B cell (primary cell): ENCODE results near the gene HTR6. TPM values are rescaled to one million over a fixed set of nuclear protein-coding genes. Genes with fewer than 3 reads are reported as not detected.

Experiments used
- ATAC-seq: fragments of 200-7000 bp; cut with Tn5 transposase; one replicate; pipeline ENCODE4 v1.10.0; 2021; ENCODE audit warnings: low read depth, mild to moderate bottlenecking, moderate number of reproducible peaks, moderate library complexity
- CTCF ChIA-PET: fragments of 350-600 bp; sonication (Branson Sonifier 250); formaldehyde crosslinking; loops from one replicate; lab custom pipeline; 2021; ENCODE audit warnings: antibody characterized with exemption, inconsistent platforms; lab: Charles Lee
- POLR2A ChIA-PET: fragments of 350-600 bp; sonication (Branson Sonifier 250); formaldehyde crosslinking; loops from one replicate; lab custom pipeline; 2021; ENCODE audit warnings: antibody characterized with exemption; lab: Charles Lee
- DNase-seq: peaks from one replicate; pipeline ENCODE4 v3.0.0; 2013
- H2AFZ ChIP-seq: 2 replicates; pipeline ENCODE4 v1.6.1; 2012; ENCODE audit warnings: mild to moderate bottlenecking, low read depth, low read length; ENCODE audit not compliant: insufficient read depth, poor library complexity, severe bottlenecking
- H3K27ac ChIP-seq, 2 donors: 1 replicate in 1 of 2; 2 replicates in 1 of 2; pipeline ENCODE4 v1.5.1; 2012 to 2013; ENCODE audit warnings: low read length in 2 of 2, mild to moderate bottlenecking in 2 of 2, moderate library complexity in 1 of 2
- H3K27me3 ChIP-seq, 4 experiments: fragments of 200-600 bp in 1 of 4; sonication (generic) in 1 of 4; replicated peaks in 1 of 4; 1 replicate in 2 of 4; 2 replicates in 2 of 4; pipeline versions ENCODE4 v1.6.1 to v1.7.0; 2013 to 2016; ENCODE audit warnings: low read length in 3 of 4, mild to moderate bottlenecking in 2 of 4, mixed read lengths in 1 of 4, moderate library complexity in 1 of 4; ENCODE audit not compliant: insufficient read depth in 4 of 4, control insufficient read depth in 3 of 4; ENCODE audit errors: control extremely low read depth in 1 of 4
- H3K36me3 ChIP-seq, 2 experiments: replicated peaks in 1 of 2; 1 replicate in 1 of 2; 2 replicates in 1 of 2; pipeline versions ENCODE4 v1.6.1 to v1.7.1; 2013; ENCODE audit warnings: low read length in 1 of 2; ENCODE audit not compliant: insufficient read depth in 2 of 2, control insufficient read depth in 1 of 2; ENCODE audit errors: control extremely low read depth in 1 of 2, extremely low read depth in 1 of 2
- H3K4me1 ChIP-seq, 2 donors: fragments of 200-600 bp in 1 of 2; sonication (generic) in 1 of 2; 1 replicate in 1 of 2; 2 replicates in 1 of 2; pipeline versions ENCODE4 v1.5.1 to v1.6.1; 2013 to 2017; ENCODE audit warnings: low read length in 2 of 2; ENCODE audit not compliant: control insufficient read depth in 2 of 2, insufficient read depth in 2 of 2
- H3K4me2 ChIP-seq: replicated peaks from 2 replicates; pipeline ENCODE3; 2012; ENCODE audit warnings: mild to moderate bottlenecking, low read depth, low read length; ENCODE audit not compliant: poor library complexity, severe bottlenecking
- H3K4me3 ChIP-seq, 5 experiments: fragments of 200-600 bp in 1 of 5; sonication (generic) in 1 of 5; 1 replicate in 3 of 5; 2 replicates in 2 of 5; pipeline versions ENCODE4 v1.5.1 to v1.7.0; 2011 to 2016; ENCODE audit warnings: low read length in 4 of 5, mild to moderate bottlenecking in 4 of 5, low read depth in 2 of 5, control low read depth in 1 of 5, moderate library complexity in 1 of 5; ENCODE audit not compliant: insufficient read depth in 1 of 5; ENCODE audit errors: control extremely low read depth in 1 of 5, extremely low read depth in 1 of 5
- H3K79me2 ChIP-seq: fragments of 200-600 bp; sonication (generic); one replicate; pipeline ENCODE4 v1.6.0; 2016; ENCODE audit warnings: low read length; ENCODE audit not compliant: control insufficient read depth, insufficient read depth
- H3K9ac ChIP-seq: fragments of 200-600 bp; sonication (generic); 2 replicates; pipeline ENCODE4 v1.6.1; 2017; ENCODE audit warnings: mild to moderate bottlenecking, low read length, moderate library complexity
- H3K9me3 ChIP-seq, 3 donors: one replicate each; pipeline versions ENCODE4 v1.6.1 to v1.7.1; 2013; ENCODE audit warnings: low read length in 2 of 3; ENCODE audit not compliant: control insufficient read depth in 2 of 3, insufficient read depth in 1 of 3; ENCODE audit errors: control extremely low read depth in 1 of 3
- H4K20me1 ChIP-seq: 2 replicates; pipeline ENCODE4 v1.6.0; 2012; ENCODE audit warnings: mild to moderate bottlenecking, low read length; ENCODE audit not compliant: insufficient read depth, control insufficient read depth, poor library complexity, severe bottlenecking
- H3K27ac Mint-ChIP-seq: one replicate; pipeline ENCODE4 v1.8.0; 2021; ENCODE audit warnings: mixed read lengths
- H3K27me3 Mint-ChIP-seq: one replicate; pipeline ENCODE4 v1.8.0; 2021; ENCODE audit warnings: mixed read lengths
- H3K4me1 Mint-ChIP-seq: one replicate; pipeline ENCODE4 v1.8.0; 2021; ENCODE audit warnings: mixed read lengths
- H3K4me3 Mint-ChIP-seq: one replicate; pipeline ENCODE4 v1.8.0; 2021; ENCODE audit warnings: mixed read lengths
- H3K9me3 Mint-ChIP-seq: one replicate; pipeline ENCODE4 v1.8.0; 2022; ENCODE audit warnings: mixed read lengths; ENCODE audit not compliant: insufficient read depth
- CTCF ChIP-seq: fragments of 200-600 bp; IDR thresholded peaks from one replicate; pipeline ENCODE4 v1.8.0; 2022; ENCODE audit warnings: antibody characterized with exemption, mild to moderate bottlenecking
- EZH2 ChIP-seq: IDR thresholded peaks from 2 replicates; pipeline ENCODE4 v1.6.1; 2012; ENCODE audit warnings: borderline replicate concordance, low read depth, mild to moderate bottlenecking, moderate library complexity, low read length; ENCODE audit not compliant: insufficient read depth, poor library complexity, severe bottlenecking
- WGBS: methylation state at CpG from one replicate; pipeline ENCODE4 v1.1.5; 2013; ENCODE audit warnings: missing lambda C conversion rate; ENCODE audit not compliant: insufficient coverage; 5-methylcytosine and 5-hydroxymethylcytosine counted together
- intact Hi-C: fragments of 100-400 bp; cut with micrococcal nuclease; formaldehyde crosslinking; loops from one replicate; pipeline ENCODE4 v1.10.0; 2022
- polyA plus RNA-seq: library from polyadenylated mRNA; depleted of rRNA; stranded (reverse); fragments of >200 nt; gene quantifications from 2 replicates; pipeline ENCODE4 v1.2.3, GENCODE V29; 2012
- total RNA-seq, 2 donors: library from RNA; stranded (reverse); fragments of 120-200 nt in 1 of 2; gene quantifications; 1 replicate in 1 of 2; 2 replicates in 1 of 2; pipeline versions ENCODE4 v1.2.3 to v1.2.4, GENCODE V29; 2013 to 2022

The HTR6 gene
- total and polyA plus RNA-seq, 2 donors (not counting 1 experiment from before 2014, with no cell fraction given), result not detected

GRCh38 chr1:19644395-19644680 is 20.3 kb upstream of the HTR6 start:
- Histone ChIP-seq H3K27ac (no peak overlapping the region), H3K4me3 (peak overlapping the region in 3 of 5 experiments; percentile 46 to 67 (median 56)), H3K79me2 (no peaks in the 10 kb centered on the region), H4K20me1 (no peaks in the 10 kb centered on the region), H2AFZ (peak overlapping the region; percentile 89), H3K9ac (peak overlapping the region; percentile 68), H3K4me2 (peak overlapping the region; percentile 98), H3K9me3 (peaks cover 0 to 6% (median 0%) of the 10 kb centered on the region in 3 donors), H3K4me1 (peaks cover 12 to 13% of the 10 kb centered on the region in 2 donors), H3K36me3 (no peaks in the 10 kb centered on the region), H3K27me3 (peaks cover 0 to 49% (median 26%) of the 10 kb centered on the region in 4 experiments)
- H3K4me3 Mint-ChIP-seq, result no peak overlapping the region
- H3K4me1 Mint-ChIP-seq, result peaks cover 12% of the 10 kb centered on the region
- DNase-seq, result no peak
- TF ChIP-seq EZH2 (no peak), CTCF (no peak)
- under 1% methylated on average over 51 of the region's 51 CpGs for WGBS
- no peaks in the 10 kb centered on the region for H3K9me3 Mint-ChIP-seq
- intact Hi-C loops, result no loop called here
- H3K27me3 Mint-ChIP-seq, result peaks cover 52% of the 10 kb centered on the region
- H3K27ac Mint-ChIP-seq, result no peak overlapping the region
- ChIA-PET CTCF (no interaction called here), POLR2A (no interaction called here)
- ATAC-seq, result no peak

- 6% methylated on average over 71 of the region's 71 CpGs for WGBS
- Mint-ChIP-seq H3K27ac (peak overlapping the region; percentile 27), H3K27me3 (peaks cover 53% of the 10 kb centered on the region), H3K4me1 (peaks cover 12% of the 10 kb centered on the region), H3K4me3 (peak overlapping the region; percentile 85), H3K9me3 (no peaks in the 10 kb centered on the region)
- intact Hi-C loops, result no loop called here
- Histone ChIP-seq H3K79me2 (no peaks in the 10 kb centered on the region), H4K20me1 (no peaks in the 10 kb centered on the region), H3K27ac (no peak overlapping the region), H3K4me2 (peak overlapping the region; percentile 98), H3K4me3 (peak overlapping the region in 4 of 5 experiments; percentile 19 to 67 (median 51)), H3K4me1 (peaks cover 12 to 13% of the 10 kb centered on the region in 2 donors), H3K27me3 (peaks cover 0 to 49% (median 26%) of the 10 kb centered on the region in 4 experiments), H3K9ac (peak overlapping the region; percentile 68), H3K9me3 (peaks cover 0 to 6% (median 0%) of the 10 kb centered on the region in 3 donors), H3K36me3 (no peaks in the 10 kb centered on the region), H2AFZ (peak overlapping the region; percentile 89)
- ChIA-PET CTCF (no interaction called here), POLR2A (no interaction called here)
- peak; percentile 23 for ATAC-seq
- TF ChIP-seq EZH2 (peak; percentile 89), CTCF (no peak)
- peak; percentile 61 for DNase-seq
These were observed 19.8 kb upstream of the HTR6 start for GRCh38 chr1:19644681-19645410.
